Smooth muscle cell of the umbilical artery (primary cell): ENCODE measurements around the gene TRAM2. TPM values are rescaled to one million over a fixed set of nuclear protein-coding genes. Genes with fewer than 3 reads are reported as not detected.

Source experiments
- total RNA-seq: library from RNA; depleted of rRNA; stranded (reverse); fragments of >200 nt; gene quantifications from 2 replicates; pipeline ENCODE4 v1.2.3, GENCODE V29; 2014

TRAM2 gene, protein sequence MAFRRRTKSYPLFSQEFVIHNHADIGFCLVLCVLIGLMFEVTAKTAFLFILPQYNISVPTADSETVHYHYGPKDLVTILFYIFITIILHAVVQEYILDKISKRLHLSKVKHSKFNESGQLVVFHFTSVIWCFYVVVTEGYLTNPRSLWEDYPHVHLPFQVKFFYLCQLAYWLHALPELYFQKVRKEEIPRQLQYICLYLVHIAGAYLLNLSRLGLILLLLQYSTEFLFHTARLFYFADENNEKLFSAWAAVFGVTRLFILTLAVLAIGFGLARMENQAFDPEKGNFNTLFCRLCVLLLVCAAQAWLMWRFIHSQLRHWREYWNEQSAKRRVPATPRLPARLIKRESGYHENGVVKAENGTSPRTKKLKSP
- total RNA-seq: 38.3 and 81.1 TPM in 2 replicates

DNA sequence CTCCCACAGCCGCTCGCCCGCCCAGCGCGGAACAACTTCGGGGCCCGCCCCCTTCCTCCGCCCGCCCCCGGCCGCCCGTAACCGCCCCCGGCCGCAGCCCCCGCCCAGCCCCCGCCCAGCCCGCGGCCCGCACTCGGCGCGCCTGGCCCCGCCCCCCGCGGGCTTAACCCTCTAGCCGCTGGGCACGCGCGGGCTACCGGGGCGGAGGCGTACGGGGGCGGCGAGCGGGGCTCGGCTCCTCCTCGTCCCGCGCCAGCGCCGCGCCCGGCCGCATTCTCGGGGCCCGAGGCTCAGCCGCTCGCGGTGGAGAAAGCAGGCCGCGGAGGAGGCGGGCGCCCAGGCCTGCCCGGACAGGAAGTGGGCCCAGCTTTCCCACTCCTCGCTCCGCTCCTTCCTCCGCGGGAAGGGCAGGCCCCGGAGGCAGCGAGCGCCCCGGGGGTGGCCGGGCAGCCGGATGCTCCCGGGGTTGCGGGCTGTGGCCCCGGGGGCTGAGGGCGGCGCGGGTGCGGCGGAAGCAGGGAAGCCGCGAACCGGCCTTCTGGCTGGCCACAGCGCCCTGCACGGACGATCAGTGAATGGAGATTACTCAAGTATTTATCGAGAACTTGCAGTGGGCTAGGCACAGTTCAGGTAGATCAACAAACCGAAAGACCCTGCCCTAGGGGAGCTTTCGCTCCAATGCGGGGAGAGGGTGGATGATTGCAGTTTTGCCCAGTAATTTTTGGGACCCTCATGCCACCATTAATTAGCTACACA, at the start of gene TRAM2:
TRAM2 (minus strand) TSS at position 39 of the 756 bp plus-strand sequence. CDS start 145 bp downstream, outside the sequence.

Other genes with a start within 250 kb of the TRAM2 start
- gene PAQR8, start 214.9 kb downstream of the TRAM2 start, total RNA-seq: 4.8 and 5.3 TPM in 2 replicates
- 16.7 and 19.0 TPM in 2 replicates for gene EFHC1, start 156.7 kb downstream of the TRAM2 start, total RNA-seq
- gene TMEM14A, start 94.1 kb upstream of the TRAM2 start, total RNA-seq: 30.0 and 38.0 TPM in 2 replicates
- not detected in 2 replicates for gene GSTA2, start 186.4 kb upstream of the TRAM2 start, total RNA-seq
- gene GSTA1, start 226.8 kb upstream of the TRAM2 start, total RNA-seq: not detected in 2 replicates